ENCODE data around the gene PTPRG. TPM values are rescaled to one million over a fixed set of nuclear protein-coding genes. Genes with fewer than 3 reads are reported as not detected.

PTPRG gene
- total RNA-seq, 1 experiment from 2014 or later, result 69.3 TPM

DNA sequence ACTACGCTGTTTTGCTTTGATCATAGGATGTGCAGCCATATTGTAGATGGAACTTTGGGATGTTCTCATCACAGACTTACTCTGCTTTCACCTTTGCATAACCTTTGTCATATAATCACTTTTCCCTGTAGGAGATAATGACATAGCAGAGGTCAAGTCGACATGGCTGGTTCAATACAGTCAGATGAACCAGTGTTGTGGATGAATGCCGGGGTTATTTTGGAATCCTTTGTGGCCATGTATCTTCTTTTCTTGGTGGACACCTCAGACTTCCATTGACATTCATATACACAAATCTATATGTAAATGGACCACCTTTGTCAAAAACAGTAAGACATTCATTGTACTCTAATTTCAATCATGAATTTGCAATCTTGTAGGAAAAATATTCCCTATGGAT is 180.2 kb downstream of the PTPRG start:
- H3K4me1 ChIP-seq (ENCODE audit: insufficient read depth, low read length), result peaks cover 7% of the 10 kb centered on the region; the same call in 1 of the 2 replicates
- H3K27ac ChIP-seq (ENCODE audit: insufficient read length, low read depth, low read length), result no peak overlapping the region
- H3K27me3 ChIP-seq (ENCODE audit: insufficient read depth, low read length), result no peaks in the 10 kb centered on the region
- Mint-ChIP-seq H3K27me3 (ENCODE audit: low read depth) (no peaks in the 10 kb centered on the region), H3K9me3 (no peaks in the 10 kb centered on the region), H3K4me3 (no peak overlapping the region), H3K36me3 (ENCODE audit: insufficient read depth in 1 of 3, low read depth in 3 of 3) (peaks cover 7 to 9% (median 7%) of the 10 kb centered on the region in 3 experiments; a peak in 6 of 7 replicates), H3K27ac (no peak overlapping the region), H3K4me1 (peaks cover 55 to 56% of the 10 kb centered on the region in 2 experiments)
- no peak overlapping the region for H3K9ac ChIP-seq (ENCODE audit: extremely low read depth, insufficient read length, low read length)
- H2AK5ac ChIP-seq (ENCODE audit: insufficient read length, low read length), result no peak overlapping the region
- H3K4me2 ChIP-seq (ENCODE audit: insufficient read depth, insufficient read length, low read length), result no peak overlapping the region
- H2BK5ac ChIP-seq (ENCODE audit: insufficient read length, low read length), result no peak overlapping the region
- no peak overlapping the region for H3K23ac ChIP-seq (ENCODE audit: insufficient read length, low read depth, low read length)
- H2BK12ac ChIP-seq (ENCODE audit: insufficient read length, low read depth, low read length), result no peak overlapping the region
- TF ChIP-seq, protein P1, sequence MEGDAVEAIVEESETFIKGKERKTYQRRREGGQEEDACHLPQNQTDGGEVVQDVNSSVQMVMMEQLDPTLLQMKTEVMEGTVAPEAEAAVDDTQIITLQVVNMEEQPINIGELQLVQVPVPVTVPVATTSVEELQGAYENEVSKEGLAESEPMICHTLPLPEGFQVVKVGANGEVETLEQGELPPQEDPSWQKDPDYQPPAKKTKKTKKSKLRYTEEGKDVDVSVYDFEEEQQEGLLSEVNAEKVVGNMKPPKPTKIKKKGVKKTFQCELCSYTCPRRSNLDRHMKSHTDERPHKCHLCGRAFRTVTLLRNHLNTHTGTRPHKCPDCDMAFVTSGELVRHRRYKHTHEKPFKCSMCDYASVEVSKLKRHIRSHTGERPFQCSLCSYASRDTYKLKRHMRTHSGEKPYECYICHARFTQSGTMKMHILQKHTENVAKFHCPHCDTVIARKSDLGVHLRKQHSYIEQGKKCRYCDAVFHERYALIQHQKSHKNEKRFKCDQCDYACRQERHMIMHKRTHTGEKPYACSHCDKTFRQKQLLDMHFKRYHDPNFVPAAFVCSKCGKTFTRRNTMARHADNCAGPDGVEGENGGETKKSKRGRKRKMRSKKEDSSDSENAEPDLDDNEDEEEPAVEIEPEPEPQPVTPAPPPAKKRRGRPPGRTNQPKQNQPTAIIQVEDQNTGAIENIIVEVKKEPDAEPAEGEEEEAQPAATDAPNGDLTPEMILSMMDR (conservative IDR thresholded peaks at IDR 0.05), result no peak
- H3K79me2 ChIP-seq (ENCODE audit: insufficient read depth, low read length), result peaks cover 27% of the 10 kb centered on the region; the same call in 1 of the 2 replicates
- no peaks in the 10 kb centered on the region for H3K23me2 ChIP-seq (ENCODE audit: insufficient read length, low read depth, low read length, poor library complexity, severe bottlenecking)
- no peak overlapping the region for H4K8ac ChIP-seq (replicated peaks; ENCODE audit: insufficient read length, low read depth, low read length)
- no peak overlapping the region for H3K4ac ChIP-seq (ENCODE audit: low read depth, low read length)
- no peaks in the 10 kb centered on the region for H4K20me1 ChIP-seq (ENCODE audit: control insufficient read depth, insufficient read depth, insufficient read length)
- no peak overlapping the region for H2AFZ ChIP-seq (ENCODE audit: low read length)
- DNase-seq, result no peak
- no peak overlapping the region for H2BK20ac ChIP-seq (ENCODE audit: low read depth, low read length, poor library complexity, severe bottlenecking)
- no peak overlapping the region for H2BK120ac ChIP-seq (ENCODE audit: low read depth, low read length, poor library complexity, severe bottlenecking)
- no peak overlapping the region for H3K14ac ChIP-seq (ENCODE audit: insufficient read depth, low read length)
- no peak overlapping the region for H3K18ac ChIP-seq (ENCODE audit: insufficient read length, low read depth, low read length)
- no peak overlapping the region for H3T11ph ChIP-seq (ENCODE audit: low read length)
- no peak overlapping the region for H4K5ac ChIP-seq (ENCODE audit: insufficient read length, low read depth, low read length)
- H3K9me3 ChIP-seq (ENCODE audit: control insufficient read depth, low read depth, low read length), result no peaks in the 10 kb centered on the region
- H3K56ac ChIP-seq (ENCODE audit: insufficient read length, low read depth, low read length), result no peak overlapping the region
- peaks cover 5% of the 10 kb centered on the region for H3K79me1 ChIP-seq (ENCODE audit: insufficient read depth, low read depth, low read length, poor library complexity, severe bottlenecking)
- H2BK15ac ChIP-seq (ENCODE audit: low read depth, low read length), result no peak overlapping the region
- no CpG with 5 or more reads among the region's 3 CpGs for WGBS (ENCODE audit: extremely low coverage, insufficient read length, low lambda C conversion rate)
- H4K91ac ChIP-seq (ENCODE audit: insufficient read length, low read depth, low read length), result no peak overlapping the region
